HFF-Myc (cell line): ENCODE measurements around the gene NSUN6.
"Not testable (repeated sequence)": the region's sequence is repeated elsewhere in the genome, so short reads cannot be mapped to it uniquely, and the experiment has no call there.

Experiments
- DNase-seq: peaks from one replicate; pipeline ENCODE4 v3.0.0-alpha.2; 2011; ENCODE audit warnings: low read depth; ENCODE audit errors: extremely low read depth
- H3K4me3 ChIP-seq: replicated peaks from 2 replicates; pipeline ENCODE4 v1.5.1; 2011; ENCODE audit warnings: low read depth, mild to moderate bottlenecking, control low read depth, low read length
- TF ChIP-seq, protein P1 (sequence below): IDR thresholded peaks from 2 replicates; pipeline ENCODE4 v1.5.1; 2012; ENCODE audit warnings: mild to moderate bottlenecking, low read depth, low read length, control low read depth; ENCODE audit errors: missing control alignments

NSUN6 gene

DNA sequence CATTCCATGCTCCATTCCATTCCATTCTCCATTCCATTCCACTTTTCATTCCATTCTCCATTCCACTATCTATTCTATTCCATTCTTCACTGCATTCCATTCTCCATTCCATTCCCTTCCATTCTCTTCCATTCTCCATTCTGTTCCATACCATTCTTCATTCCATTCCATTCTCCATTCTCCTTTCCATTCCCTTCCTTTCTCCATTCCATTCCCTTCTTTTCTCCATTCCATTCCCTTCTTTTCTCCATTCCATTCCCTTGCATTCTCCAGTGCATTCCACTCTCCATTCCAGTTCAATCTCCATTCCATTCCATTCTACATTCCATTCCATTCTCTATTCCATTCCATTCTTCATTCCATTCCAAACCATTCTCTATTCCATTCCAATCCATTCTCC, 80.3 kb downstream of the NSUN6 start:
- DNase-seq = no peak
- TF ChIP-seq, protein P1, sequence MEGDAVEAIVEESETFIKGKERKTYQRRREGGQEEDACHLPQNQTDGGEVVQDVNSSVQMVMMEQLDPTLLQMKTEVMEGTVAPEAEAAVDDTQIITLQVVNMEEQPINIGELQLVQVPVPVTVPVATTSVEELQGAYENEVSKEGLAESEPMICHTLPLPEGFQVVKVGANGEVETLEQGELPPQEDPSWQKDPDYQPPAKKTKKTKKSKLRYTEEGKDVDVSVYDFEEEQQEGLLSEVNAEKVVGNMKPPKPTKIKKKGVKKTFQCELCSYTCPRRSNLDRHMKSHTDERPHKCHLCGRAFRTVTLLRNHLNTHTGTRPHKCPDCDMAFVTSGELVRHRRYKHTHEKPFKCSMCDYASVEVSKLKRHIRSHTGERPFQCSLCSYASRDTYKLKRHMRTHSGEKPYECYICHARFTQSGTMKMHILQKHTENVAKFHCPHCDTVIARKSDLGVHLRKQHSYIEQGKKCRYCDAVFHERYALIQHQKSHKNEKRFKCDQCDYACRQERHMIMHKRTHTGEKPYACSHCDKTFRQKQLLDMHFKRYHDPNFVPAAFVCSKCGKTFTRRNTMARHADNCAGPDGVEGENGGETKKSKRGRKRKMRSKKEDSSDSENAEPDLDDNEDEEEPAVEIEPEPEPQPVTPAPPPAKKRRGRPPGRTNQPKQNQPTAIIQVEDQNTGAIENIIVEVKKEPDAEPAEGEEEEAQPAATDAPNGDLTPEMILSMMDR = no peak
- no peak overlapping the region for H3K4me3 ChIP-seq

DNA sequence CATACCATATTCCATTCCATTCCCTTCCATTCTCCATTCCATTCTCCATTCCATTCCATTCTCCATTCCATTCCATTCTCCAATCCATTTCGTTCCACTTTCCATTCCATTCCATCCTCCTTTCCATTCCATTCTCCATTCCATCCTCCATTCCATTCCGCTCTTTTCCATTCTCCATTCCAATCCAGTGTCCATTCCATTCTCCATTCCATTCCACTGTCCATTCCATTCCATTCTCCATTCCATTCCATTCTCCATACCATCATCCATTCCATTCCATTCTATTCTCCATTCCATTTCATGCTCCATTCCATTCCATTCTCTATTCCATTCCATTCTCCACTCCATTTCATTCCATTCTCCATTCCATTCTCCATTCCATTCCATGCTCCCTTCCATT, 81.0 kb downstream of the NSUN6 start:
- H3K4me3 ChIP-seq, DNase-seq: not testable (repeated sequence)

DNA sequence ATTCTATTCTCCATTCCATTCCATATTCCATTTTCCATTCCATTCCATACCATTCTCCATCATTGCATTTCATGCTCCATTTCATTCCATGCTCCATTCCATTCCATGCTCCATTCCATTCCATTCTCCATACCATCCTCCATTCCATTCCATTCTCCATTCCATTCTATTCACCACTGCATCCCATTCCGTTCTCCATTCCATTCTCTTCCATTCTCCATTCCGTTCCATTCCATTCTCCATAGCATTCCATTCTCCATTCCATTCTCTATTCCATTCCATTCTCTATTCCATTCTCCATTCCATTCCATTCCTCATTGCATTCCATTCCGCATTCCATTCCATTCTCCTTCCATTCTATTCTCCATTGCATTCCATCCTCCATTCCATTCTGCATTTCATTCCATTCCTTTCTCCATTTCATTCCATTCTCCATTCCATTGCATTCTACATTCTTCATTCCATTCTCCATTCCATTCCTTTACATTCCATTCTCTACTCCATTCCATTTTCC, 84.0 kb downstream of the NSUN6 start:
- H3K4me3 ChIP-seq = no peak overlapping the region
- TF ChIP-seq, protein P1 = no peak
- no peak for DNase-seq

DNA sequence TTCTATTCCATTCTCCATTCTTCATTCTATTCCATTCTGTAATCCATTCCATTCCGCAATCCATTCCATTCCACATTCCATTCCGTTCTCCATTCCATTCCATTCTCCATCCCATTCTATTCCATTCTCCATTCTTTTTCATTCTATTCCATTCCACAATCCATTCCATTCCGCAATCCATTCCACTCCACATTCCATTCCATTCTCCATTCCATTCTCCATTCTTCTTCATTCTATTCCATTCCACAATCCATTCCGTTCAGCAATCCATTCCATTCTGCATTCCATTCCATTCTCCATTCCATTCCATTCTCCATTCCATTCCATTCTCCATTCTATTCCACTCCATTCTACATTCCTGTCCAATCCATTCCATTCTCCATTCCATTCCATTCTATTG, 85.2 kb downstream of the NSUN6 start:
- no peak for DNase-seq
- TF ChIP-seq, protein P1 = no peak
- no peak overlapping the region for H3K4me3 ChIP-seq

DNA sequence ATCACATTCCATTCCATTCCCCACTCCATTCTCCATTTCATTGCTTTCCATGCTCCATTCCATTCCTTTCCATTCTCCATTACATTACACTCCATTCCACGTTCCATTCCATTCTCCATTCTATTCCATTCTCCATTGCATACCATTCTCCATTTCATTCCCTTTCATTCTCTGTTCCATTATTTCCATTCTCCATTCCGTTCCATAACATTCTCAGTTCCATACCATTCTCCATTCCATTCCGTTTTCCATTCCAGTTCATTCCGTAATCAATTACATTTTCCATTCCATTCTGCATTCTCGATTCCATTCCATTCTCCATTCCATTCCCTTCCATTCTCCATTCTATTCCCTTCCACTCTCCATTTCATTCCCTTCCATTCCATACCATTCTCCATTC, 86.4 kb downstream of the NSUN6 start:
- TF ChIP-seq, protein P1 = no peak
- DNase-seq = no peak
- H3K4me3 ChIP-seq = no peak overlapping the region

DNA sequence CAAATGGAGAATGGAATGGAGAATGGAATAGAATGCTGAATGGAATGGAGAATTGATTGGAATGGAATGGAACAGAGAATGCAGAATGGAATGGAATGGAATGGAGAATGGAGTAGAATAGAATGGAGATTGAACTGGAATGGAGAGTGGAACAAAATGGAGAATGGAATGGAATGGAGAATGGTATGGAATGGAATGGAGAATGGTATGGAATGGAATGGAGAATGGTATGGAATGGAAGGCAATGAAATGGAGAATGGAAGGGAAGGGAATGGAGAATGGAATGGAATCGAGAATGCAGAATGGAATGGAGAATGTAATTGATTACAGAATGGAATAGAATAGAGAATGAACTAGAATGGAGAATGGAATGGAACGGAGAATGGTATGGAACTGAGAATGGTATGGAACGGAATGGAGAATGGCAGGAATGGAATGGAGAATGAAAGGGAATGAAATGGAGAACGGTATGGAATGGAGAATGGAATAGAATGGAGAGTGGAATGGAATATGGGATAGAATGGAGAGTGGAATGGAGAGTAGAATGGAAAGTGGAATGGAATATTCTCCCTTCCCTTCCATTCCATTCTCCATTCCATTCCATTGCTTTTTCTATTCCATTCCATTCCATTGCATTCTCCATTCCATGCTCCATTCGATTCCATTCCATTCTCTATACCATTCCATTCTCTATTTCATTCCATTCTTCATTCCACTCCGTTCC, 88.2 kb downstream of the NSUN6 start:
- TF ChIP-seq, protein P1 = no peak
- DNase-seq = no peak
- H3K4me3 ChIP-seq = no peak overlapping the region

DNA sequence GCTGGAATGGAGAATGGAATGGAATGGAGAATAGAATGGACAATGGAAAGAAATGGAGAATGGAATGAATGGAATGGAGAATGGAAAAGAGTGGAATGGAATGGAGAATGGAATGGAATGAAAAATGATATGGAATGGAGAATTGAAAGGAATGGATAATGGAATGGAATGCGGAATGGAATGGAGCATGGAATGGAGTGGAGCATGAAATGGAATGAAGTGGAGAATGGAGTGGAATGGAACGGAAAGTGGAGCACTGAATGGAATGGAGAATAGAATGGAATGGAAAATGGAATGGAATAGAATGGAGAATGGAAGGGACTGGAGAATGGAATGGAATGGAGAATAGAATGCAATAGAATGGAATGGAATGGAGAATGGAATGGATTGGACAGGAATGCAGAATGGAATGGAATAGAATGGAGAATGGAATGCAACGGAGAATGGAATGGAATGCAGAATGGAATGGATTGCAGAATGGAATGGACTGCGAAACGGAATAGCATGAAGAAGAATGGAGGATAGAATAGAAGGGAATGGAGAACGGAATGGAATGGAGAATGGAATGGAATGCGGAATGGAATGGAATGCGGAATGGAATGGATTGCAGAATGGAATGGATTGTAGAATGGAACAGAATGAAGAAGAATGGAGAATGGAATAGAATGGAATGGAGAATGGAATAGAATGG, 89.4 kb downstream of the NSUN6 start:
- TF ChIP-seq, protein P1 = no peak
- H3K4me3 ChIP-seq = no peak overlapping the region
- DNase-seq = no peak
